Jurkat, Clone E6-1 (cell line): ENCODE results near the gene ASAP2.
A peak's percentile ranks its signal among the peaks of the same experiment; 100 is the strongest.

Experiments used
- DNase-seq: peaks from one replicate; pipeline ENCODE4 v3.0.0-alpha.2; 2011; ENCODE audit warnings: low read depth, low spot score
- H3K4me3 ChIP-seq: 2 replicates; pipeline ENCODE4 v1.5.1; 2011; ENCODE audit warnings: mild to moderate bottlenecking, low read length, control low read depth, moderate library complexity

ASAP2 gene

DNA sequence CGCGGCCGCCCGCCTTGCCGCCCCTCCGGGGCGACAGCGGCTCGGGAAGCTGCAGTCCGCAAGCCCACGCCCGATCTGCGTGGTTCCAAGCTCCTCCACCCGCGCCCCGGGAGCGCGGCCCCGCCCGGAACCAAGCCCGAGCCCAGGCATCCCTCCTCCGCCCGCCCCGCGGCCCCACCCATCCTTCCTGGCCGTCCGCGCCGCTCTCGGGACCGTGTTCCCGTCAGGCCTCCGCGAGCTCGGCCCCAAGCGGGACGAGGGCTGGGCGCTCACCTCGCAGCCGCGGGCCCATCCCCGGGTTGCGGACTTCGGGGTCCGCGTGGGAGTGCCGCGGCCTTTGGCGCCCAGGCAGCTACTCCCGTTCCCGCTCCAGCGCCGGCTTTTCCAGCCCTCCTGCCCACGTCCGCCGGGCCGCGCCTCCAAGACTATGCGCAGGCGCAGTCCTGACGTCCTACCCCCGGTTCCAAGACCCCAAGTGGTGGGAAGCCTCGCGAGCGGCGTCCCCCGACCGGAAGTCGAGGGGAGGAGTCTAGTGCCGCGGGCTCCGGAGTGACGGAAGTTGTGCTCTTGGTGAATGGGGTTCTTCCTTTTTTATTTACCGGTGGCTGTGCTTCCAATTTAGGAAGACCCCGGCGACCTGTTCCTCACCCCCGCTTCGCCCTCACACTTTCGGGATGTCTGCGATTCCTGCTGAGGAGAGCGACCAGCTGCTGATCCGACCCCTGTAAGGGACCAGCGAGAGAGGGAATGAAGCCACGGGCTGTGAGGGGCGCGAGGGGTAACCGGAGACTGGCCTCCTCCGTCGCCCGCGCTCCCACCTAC, 216.7 kb downstream of the ASAP2 start, which contains the start of the genes CPSF3 and ITGB1BP1:
CPSF3 (plus strand) TSS at position 555 of the 822 bp plus-strand sequence; CDS start at position 675, 120 bp downstream.
ITGB1BP1 (minus strand) TSS at position 429 of the 822 bp plus-strand sequence. CDS start 4,831 bp downstream, outside the sequence.
- peak; percentile 95 for DNase-seq

GRCh38 chr2:9423922-9424272, 217.3 kb downstream of the ASAP2 start:
- H3K4me3 ChIP-seq: peak overlapping the region; percentile 97
- DNase-seq: no peak

More for the DNA sequence above, 216.7 kb downstream of the ASAP2 start, which contains the start of the genes CPSF3 and ITGB1BP1:
- H3K4me3 ChIP-seq: peak within 1 kb of the TSS; percentile 97

- peak overlapping the region; percentile 97 for H3K4me3 ChIP-seq
- no peak for DNase-seq
Observed at GRCh38 chr2:9424447-9425164, 218.0 kb downstream of the ASAP2 start.

- DNase-seq: no peak
- H3K4me3 ChIP-seq: no peak overlapping the region
Observed at GRCh38 chr2:9428965-9429577, 222.5 kb downstream of the ASAP2 start.

GRCh38 chr2:9430316-9431293, 224.0 kb downstream of the ASAP2 start:
- DNase-seq: no peak
- no peak overlapping the region for H3K4me3 ChIP-seq

GRCh38 chr2:9434489-9434888, 227.9 kb downstream of the ASAP2 start:
- no peak for DNase-seq
- H3K4me3 ChIP-seq: no peak overlapping the region

DNA sequence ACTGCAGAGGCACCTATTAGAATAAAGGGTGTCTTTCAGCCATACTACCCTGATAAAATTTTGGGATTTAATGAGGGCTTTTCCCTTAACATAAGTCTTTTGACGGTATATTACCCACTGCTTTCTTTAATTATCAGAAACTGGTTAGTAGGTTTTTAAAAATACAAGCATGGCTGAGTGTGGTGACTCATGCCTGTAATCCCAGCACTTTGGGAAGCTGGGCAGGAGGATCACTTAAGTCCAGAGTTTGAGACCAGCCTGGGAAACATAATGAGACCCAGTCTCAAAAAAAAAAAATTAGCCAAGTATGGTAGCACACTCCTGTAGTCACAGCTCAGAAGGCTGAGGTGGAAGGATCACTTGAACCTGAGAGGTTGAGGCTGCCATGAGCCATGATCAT, 232.9 kb downstream of the ASAP2 start:
- no peak for DNase-seq
- H3K4me3 ChIP-seq: no peak overlapping the region

GRCh38 chr2:9440058-9440727, 233.6 kb downstream of the ASAP2 start:
- DNase-seq: no peak
- no peak overlapping the region for H3K4me3 ChIP-seq

- DNase-seq: no peak
- no peak overlapping the region for H3K4me3 ChIP-seq
Observed at GRCh38 chr2:9441556-9441955, 234.9 kb downstream of the ASAP2 start.

GRCh38 chr2:9443526-9443925, 236.9 kb downstream of the ASAP2 start:
- no peak for DNase-seq
- no peak overlapping the region for H3K4me3 ChIP-seq

DNA sequence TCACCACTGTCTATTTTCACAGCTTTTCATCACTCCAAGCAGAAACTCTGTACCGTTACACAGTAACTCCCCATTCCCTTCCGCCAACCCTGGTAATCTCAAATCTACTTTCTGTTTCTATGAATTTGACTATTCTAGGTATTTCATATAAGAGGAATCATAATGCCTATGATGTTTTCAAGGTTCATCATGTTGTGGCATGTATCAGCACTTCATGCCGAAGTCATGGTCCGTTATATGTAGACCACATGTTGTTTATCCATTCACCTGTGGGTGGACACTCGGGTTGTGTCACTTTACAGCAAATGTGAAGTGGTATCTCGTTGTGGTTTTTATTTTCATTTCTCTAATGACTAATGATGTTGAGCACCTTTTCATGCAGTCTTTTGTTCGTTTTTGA, 238.5 kb downstream of the ASAP2 start:
- no peak for DNase-seq
- H3K4me3 ChIP-seq: no peak overlapping the region

- no peak overlapping the region for H3K4me3 ChIP-seq
- DNase-seq: no peak
Observed at GRCh38 chr2:9451231-9451630, 244.6 kb downstream of the ASAP2 start.
